Peyer's patch (tissue), 4 donors: ENCODE data around the gene SEMA3G.

Experiments used
- CTCF ChIP-seq, 6 experiments: fragments of 450-650 bp in 4 of 6; fragments of 200-600 bp in 2 of 6; sonication (generic) in 1 of 6; IDR thresholded peaks; one replicate each; pipeline ENCODE4 v1.5.1; 2017 to 2019; ENCODE audit warnings: antibody characterized with exemption in 6 of 6, mild to moderate bottlenecking in 3 of 6, moderate library complexity in 1 of 6
- POLR2A ChIP-seq, 2 donors: fragments of 450-650 bp; IDR thresholded peaks; one replicate each; pipeline ENCODE4 v1.5.1; 2017; ENCODE audit warnings: antibody characterized with exemption in 2 of 2, mild to moderate bottlenecking in 2 of 2, moderate library complexity in 2 of 2

DNA sequence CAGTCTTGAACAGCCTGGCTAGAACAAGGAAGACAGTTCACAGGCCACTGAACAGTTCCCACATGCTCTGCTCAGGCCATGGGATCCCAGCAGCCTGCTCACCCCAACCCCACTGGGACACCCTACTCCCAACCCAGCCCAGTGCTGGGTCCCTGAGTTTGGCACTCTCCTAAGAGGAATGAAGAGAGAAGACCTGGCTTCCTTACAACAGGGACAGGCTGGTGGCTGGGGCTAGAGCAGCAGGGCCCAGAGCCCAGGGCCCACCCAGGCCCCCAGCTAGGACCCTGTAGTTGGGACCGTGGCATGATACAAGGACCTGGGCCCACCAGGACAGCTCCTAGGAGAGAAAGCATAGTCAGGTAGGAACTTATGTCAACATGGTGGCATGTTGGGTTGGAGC lies 43.4 kb downstream of the SEMA3G start:
- TF ChIP-seq CTCF (IDR thresholded peaks at IDR 0.05) (no peak), POLR2A (IDR thresholded peaks at IDR 0.05) (no peak)
